Breast epithelium (tissue), 3 donors: Measurements from ENCODE around the gene AZI2.

ENCODE experiments used
- POLR2A ChIP-seq: fragments of 450-650 bp; IDR thresholded peaks from one replicate; pipeline ENCODE4 v1.6.1; 2016; ENCODE audit warnings: antibody characterized with exemption, mild to moderate bottlenecking, moderate library complexity
- TF ChIP-seq, protein P1 (sequence below), 3 donors: fragments of 450-650 bp; IDR thresholded peaks; one replicate each; pipeline ENCODE4 v1.5.1; 2016 to 2017; ENCODE audit warnings: antibody characterized with exemption in 3 of 3, mild to moderate bottlenecking in 3 of 3, moderate library complexity in 3 of 3

DNA sequence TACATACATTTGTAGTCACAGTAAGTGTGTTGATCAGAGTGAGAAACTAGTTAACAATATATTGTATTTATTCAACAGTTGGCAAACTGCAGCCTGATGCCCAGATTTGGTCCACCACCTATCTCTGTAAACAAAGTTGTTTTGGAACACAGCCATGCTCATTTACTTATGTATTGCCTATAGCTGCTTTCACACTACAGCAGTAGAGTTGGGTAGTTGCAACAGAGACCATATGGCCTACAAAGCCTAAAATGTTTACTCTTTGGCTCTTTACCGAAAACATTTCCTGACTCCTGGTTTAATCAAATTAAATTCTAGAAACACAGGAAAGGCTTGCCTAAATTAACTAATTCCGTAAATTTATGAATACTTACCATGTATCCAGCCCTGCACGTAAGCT, 67.8 kb downstream of the AZI2 start:
- TF ChIP-seq, protein P1, sequence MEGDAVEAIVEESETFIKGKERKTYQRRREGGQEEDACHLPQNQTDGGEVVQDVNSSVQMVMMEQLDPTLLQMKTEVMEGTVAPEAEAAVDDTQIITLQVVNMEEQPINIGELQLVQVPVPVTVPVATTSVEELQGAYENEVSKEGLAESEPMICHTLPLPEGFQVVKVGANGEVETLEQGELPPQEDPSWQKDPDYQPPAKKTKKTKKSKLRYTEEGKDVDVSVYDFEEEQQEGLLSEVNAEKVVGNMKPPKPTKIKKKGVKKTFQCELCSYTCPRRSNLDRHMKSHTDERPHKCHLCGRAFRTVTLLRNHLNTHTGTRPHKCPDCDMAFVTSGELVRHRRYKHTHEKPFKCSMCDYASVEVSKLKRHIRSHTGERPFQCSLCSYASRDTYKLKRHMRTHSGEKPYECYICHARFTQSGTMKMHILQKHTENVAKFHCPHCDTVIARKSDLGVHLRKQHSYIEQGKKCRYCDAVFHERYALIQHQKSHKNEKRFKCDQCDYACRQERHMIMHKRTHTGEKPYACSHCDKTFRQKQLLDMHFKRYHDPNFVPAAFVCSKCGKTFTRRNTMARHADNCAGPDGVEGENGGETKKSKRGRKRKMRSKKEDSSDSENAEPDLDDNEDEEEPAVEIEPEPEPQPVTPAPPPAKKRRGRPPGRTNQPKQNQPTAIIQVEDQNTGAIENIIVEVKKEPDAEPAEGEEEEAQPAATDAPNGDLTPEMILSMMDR (IDR thresholded peaks at IDR 0.05) = no peak
- TF ChIP-seq POLR2A = no peak
